ENCODE results near the gene ROCK2.

The ROCK2 gene

GRCh38 chr2:11163439-11164317, 180.8 kb downstream of the ROCK2 start:
- Histone ChIP-seq H3K27ac (no peak overlapping the region), H3K79me2 (ENCODE audit: insufficient read depth, low read depth) (no peaks in the 10 kb centered on the region)

GRCh38 chr2:11161747-11162146, 182.7 kb downstream of the ROCK2 start:
- Histone ChIP-seq H4K20me1 (ENCODE audit: insufficient read depth) (no peaks in the 10 kb centered on the region), H3K79me2 (ENCODE audit: insufficient read depth, low read depth) (no peaks in the 10 kb centered on the region), H3K4me1 (ENCODE audit: low read depth, poor library complexity, severe bottlenecking) (no peaks in the 10 kb centered on the region), H3K27me3 (ENCODE audit: insufficient read depth, low read depth) (no peaks in the 10 kb centered on the region), H3K27ac (no peak overlapping the region), H3K4me2 (no peak overlapping the region), H3K36me3 (ENCODE audit: insufficient read depth) (no peaks in the 10 kb centered on the region), H3K9ac (no peak overlapping the region), H2AFZ (ENCODE audit: low read depth) (no peak overlapping the region), H3K4me3 (IDR thresholded peaks at IDR 0.05; ENCODE audit: insufficient read depth, low read depth, low read length) (no peak overlapping the region)
- TF ChIP-seq CTCF (conservative IDR thresholded peaks at IDR 0.05; ENCODE audit: low read depth, low read length), result no peak

More at GRCh38 chr2:11163439-11164317, 180.8 kb downstream of the ROCK2 start:
- H3K4me2 ChIP-seq, result no peak overlapping the region
- H3K4me1 ChIP-seq (ENCODE audit: low read depth, poor library complexity, severe bottlenecking), result no peaks in the 10 kb centered on the region
- no peaks in the 10 kb centered on the region for H3K36me3 ChIP-seq (ENCODE audit: insufficient read depth)
- no peaks in the 10 kb centered on the region for H3K27me3 ChIP-seq (ENCODE audit: insufficient read depth, low read depth)
- no peak for TF ChIP-seq CTCF (conservative IDR thresholded peaks at IDR 0.05; ENCODE audit: low read depth, low read length)
- no peak overlapping the region for H3K9ac ChIP-seq
- H3K4me3 ChIP-seq (IDR thresholded peaks at IDR 0.05; ENCODE audit: insufficient read depth, low read depth, low read length), result no peak overlapping the region
- H2AFZ ChIP-seq (ENCODE audit: low read depth), result no peak overlapping the region
- no peaks in the 10 kb centered on the region for H4K20me1 ChIP-seq (ENCODE audit: insufficient read depth)

GRCh38 chr2:11160731-11161455, 183.5 kb downstream of the ROCK2 start:
- no peak overlapping the region for H3K27ac ChIP-seq

DNA sequence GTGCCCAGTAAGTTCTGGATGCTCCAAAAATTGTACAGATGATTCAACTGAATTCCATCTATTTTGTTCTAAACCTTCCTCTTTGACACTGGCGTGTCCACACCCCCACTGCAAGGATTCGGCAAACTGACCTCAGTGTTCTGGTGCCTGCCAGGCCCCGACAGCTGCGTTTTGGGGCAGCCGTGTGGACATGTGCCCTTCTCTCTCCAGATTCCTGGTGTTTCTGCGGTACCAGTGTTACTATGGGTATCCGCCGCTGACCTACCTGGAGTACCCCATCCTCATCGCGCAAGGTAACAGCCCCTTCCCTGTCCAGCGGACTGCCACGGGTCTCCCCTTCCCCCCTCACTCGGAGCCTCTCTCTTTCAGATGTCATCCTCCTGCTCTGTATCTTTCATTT, 184.2 kb downstream of the ROCK2 start:
- Histone ChIP-seq H3K4me1 (ENCODE audit: low read depth, poor library complexity, severe bottlenecking) (peaks cover 8% of the 10 kb centered on the region), H3K36me3 (ENCODE audit: insufficient read depth) (no peaks in the 10 kb centered on the region), H3K4me2 (no peak overlapping the region), H4K20me1 (ENCODE audit: insufficient read depth) (no peaks in the 10 kb centered on the region), H3K27me3 (ENCODE audit: insufficient read depth, low read depth) (no peaks in the 10 kb centered on the region), H3K27ac (no peak overlapping the region), H2AFZ (ENCODE audit: low read depth) (no peak overlapping the region), H3K4me3 (IDR thresholded peaks at IDR 0.05; ENCODE audit: insufficient read depth, low read depth, low read length) (no peak overlapping the region), H3K9ac (no peak overlapping the region), H3K79me2 (ENCODE audit: insufficient read depth, low read depth) (no peaks in the 10 kb centered on the region)
- no peak for TF ChIP-seq CTCF (conservative IDR thresholded peaks at IDR 0.05; ENCODE audit: low read depth, low read length)

More at GRCh38 chr2:11160731-11161455, 183.5 kb downstream of the ROCK2 start:
- Histone ChIP-seq H3K27me3 (ENCODE audit: insufficient read depth, low read depth) (no peaks in the 10 kb centered on the region), H3K9ac (no peak overlapping the region), H4K20me1 (ENCODE audit: insufficient read depth) (no peaks in the 10 kb centered on the region), H3K79me2 (ENCODE audit: insufficient read depth, low read depth) (no peaks in the 10 kb centered on the region), H2AFZ (ENCODE audit: low read depth) (no peak overlapping the region), H3K4me3 (IDR thresholded peaks at IDR 0.05; ENCODE audit: insufficient read depth, low read depth, low read length) (no peak overlapping the region), H3K4me1 (ENCODE audit: low read depth, poor library complexity, severe bottlenecking) (peaks cover 6% of the 10 kb centered on the region), H3K36me3 (ENCODE audit: insufficient read depth) (no peaks in the 10 kb centered on the region), H3K4me2 (no peak overlapping the region)
- no peak for TF ChIP-seq CTCF (conservative IDR thresholded peaks at IDR 0.05; ENCODE audit: low read depth, low read length)

Data from KMS-11 (cell line).